OCI-LY1 (cell line): ENCODE measurements around the gene NUP62.

Experiments
- H2AFZ ChIP-seq: fragments of 200-600 bp; sonication (generic), shearing (Covaris generic); 2 replicates; pipeline ENCODE4 v1.6.0; 2014; ENCODE audit warnings: antibody characterized with exemption, mild to moderate bottlenecking, low read length
- H3F3A ChIP-seq: fragments of 200-600 bp; sonication (generic), shearing (Covaris generic); 2 replicates; pipeline ENCODE4 v1.6.0; 2014; ENCODE audit warnings: mild to moderate bottlenecking, antibody characterized with exemption, low read length, moderate library complexity; ENCODE audit not compliant: insufficient read depth
- H3K27ac ChIP-seq: fragments of 200-600 bp; sonication (generic); 2 replicates; pipeline ENCODE4 v1.5.1; 2014; ENCODE audit warnings: low read length, mixed run types, mild to moderate bottlenecking, low read depth; ENCODE audit not compliant: poor library complexity, severe bottlenecking
- H3K27me3 ChIP-seq: fragments of 200-600 bp; sonication (generic); 2 replicates; pipeline ENCODE4 v1.6.0; 2014; ENCODE audit warnings: antibody characterized with exemption, mild to moderate bottlenecking, low read length, moderate library complexity; ENCODE audit not compliant: insufficient read depth
- H3K36me3 ChIP-seq: fragments of 200-600 bp; sonication (generic); 2 replicates; pipeline ENCODE4 v1.6.1; 2014; ENCODE audit warnings: mild to moderate bottlenecking, antibody characterized with exemption, low read length, moderate library complexity, mixed read lengths; ENCODE audit not compliant: insufficient read depth
- H3K4me1 ChIP-seq: fragments of 200-600 bp; sonication (generic); 2 replicates; pipeline ENCODE4 v1.5.1; 2014; ENCODE audit warnings: mild to moderate bottlenecking, low read length, moderate library complexity; ENCODE audit not compliant: insufficient read depth, severe bottlenecking
- H3K4me2 ChIP-seq: fragments of 200-600 bp; sonication (generic), shearing (Covaris generic); 2 replicates; pipeline ENCODE4 v1.6.1; 2014; ENCODE audit warnings: low read length
- H3K4me3 ChIP-seq: fragments of 200-600 bp; sonication (generic); 2 replicates; pipeline ENCODE4 v1.5.1; 2014; ENCODE audit warnings: low read length, low read depth, mild to moderate bottlenecking, mixed read lengths; ENCODE audit not compliant: poor library complexity, severe bottlenecking
- H3K79me2 ChIP-seq: fragments of 200-600 bp; shearing (Covaris generic); 2 replicates; pipeline ENCODE4 v1.6.1; 2016; ENCODE audit warnings: mixed run types, low read length, mixed read lengths; ENCODE audit not compliant: insufficient read depth
- H3K9ac ChIP-seq: fragments of 200-600 bp; sonication (generic), shearing (Covaris generic); 2 replicates; pipeline ENCODE4 v1.6.1; 2014; ENCODE audit warnings: mild to moderate bottlenecking, low read length, mixed read lengths
- H3K9me2 ChIP-seq: fragments of 200-600 bp; sonication (generic), shearing (Covaris generic); 2 replicates; pipeline ENCODE4 v1.6.1; 2014; ENCODE audit warnings: low read depth, mild to moderate bottlenecking, low read length, mixed read lengths
- H3K9me3 ChIP-seq: fragments of 200-600 bp; shearing (Covaris generic); 2 replicates; pipeline ENCODE4 v1.6.1; 2014; ENCODE audit warnings: low read length, mixed read lengths
- H4K20me1 ChIP-seq: fragments of 200-600 bp; sonication (generic), shearing (Covaris generic); 2 replicates; pipeline ENCODE4 v1.6.0; 2016; ENCODE audit warnings: mild to moderate bottlenecking, low read length; ENCODE audit not compliant: insufficient read depth
- EZH2 ChIP-seq: fragments of 200-600 bp; sonication (generic), shearing (Covaris generic); IDR thresholded peaks from 2 replicates; pipeline ENCODE4 v1.8.0; 2017; ENCODE audit warnings: borderline replicate concordance, mixed run types, mild to moderate bottlenecking, antibody characterized with exemption, low read length, moderate library complexity, mixed read lengths
- TF ChIP-seq, protein P1 (sequence below): fragments of 200-600 bp; sonication (generic), shearing (Covaris generic); IDR thresholded peaks from 2 replicates; pipeline ENCODE4 v1.5.1; 2017; ENCODE audit warnings: mild to moderate bottlenecking, antibody characterized with exemption, low read length, moderate library complexity, mixed read lengths

NUP62 gene

GRCh38 chr19:49859682-49860335, 69.5 kb downstream of the NUP62 start:
- Histone ChIP-seq H3K9me2 (no peaks in the 10 kb centered on the region), H3K4me1 (peaks cover 28% of the 10 kb centered on the region), H3K4me3 (no peak overlapping the region), H3F3A (no peaks in the 10 kb centered on the region), H3K36me3 (peaks cover 93% of the 10 kb centered on the region), H3K27ac (no peak overlapping the region), H3K27me3 (no peaks in the 10 kb centered on the region), H2AFZ (no peak overlapping the region), H4K20me1 (no peaks in the 10 kb centered on the region), H3K9ac (no peak overlapping the region), H3K79me2 (no peaks in the 10 kb centered on the region), H3K9me3 (no peaks in the 10 kb centered on the region), H3K4me2 (no peak overlapping the region)
- TF ChIP-seq, protein P1, sequence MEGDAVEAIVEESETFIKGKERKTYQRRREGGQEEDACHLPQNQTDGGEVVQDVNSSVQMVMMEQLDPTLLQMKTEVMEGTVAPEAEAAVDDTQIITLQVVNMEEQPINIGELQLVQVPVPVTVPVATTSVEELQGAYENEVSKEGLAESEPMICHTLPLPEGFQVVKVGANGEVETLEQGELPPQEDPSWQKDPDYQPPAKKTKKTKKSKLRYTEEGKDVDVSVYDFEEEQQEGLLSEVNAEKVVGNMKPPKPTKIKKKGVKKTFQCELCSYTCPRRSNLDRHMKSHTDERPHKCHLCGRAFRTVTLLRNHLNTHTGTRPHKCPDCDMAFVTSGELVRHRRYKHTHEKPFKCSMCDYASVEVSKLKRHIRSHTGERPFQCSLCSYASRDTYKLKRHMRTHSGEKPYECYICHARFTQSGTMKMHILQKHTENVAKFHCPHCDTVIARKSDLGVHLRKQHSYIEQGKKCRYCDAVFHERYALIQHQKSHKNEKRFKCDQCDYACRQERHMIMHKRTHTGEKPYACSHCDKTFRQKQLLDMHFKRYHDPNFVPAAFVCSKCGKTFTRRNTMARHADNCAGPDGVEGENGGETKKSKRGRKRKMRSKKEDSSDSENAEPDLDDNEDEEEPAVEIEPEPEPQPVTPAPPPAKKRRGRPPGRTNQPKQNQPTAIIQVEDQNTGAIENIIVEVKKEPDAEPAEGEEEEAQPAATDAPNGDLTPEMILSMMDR, result no peak
- no peak for TF ChIP-seq EZH2

- Histone ChIP-seq H3F3A (no peaks in the 10 kb centered on the region), H3K27ac (peak overlapping the region; percentile 66), H3K36me3 (peaks cover 85% of the 10 kb centered on the region), H3K9ac (no peak overlapping the region), H3K4me3 (no peak overlapping the region), H3K4me2 (no peak overlapping the region), H3K9me3 (no peaks in the 10 kb centered on the region), H3K27me3 (no peaks in the 10 kb centered on the region), H2AFZ (no peak overlapping the region), H3K79me2 (peaks cover 8% of the 10 kb centered on the region), H4K20me1 (no peaks in the 10 kb centered on the region), H3K4me1 (peaks cover 37% of the 10 kb centered on the region), H3K9me2 (no peaks in the 10 kb centered on the region)
- no peak for TF ChIP-seq EZH2
- TF ChIP-seq, protein P1, result peak; percentile 41; the same call in 1 of the 2 replicates
Measured at GRCh38 chr19:49858088-49858985, 71.0 kb downstream of the NUP62 start.

DNA sequence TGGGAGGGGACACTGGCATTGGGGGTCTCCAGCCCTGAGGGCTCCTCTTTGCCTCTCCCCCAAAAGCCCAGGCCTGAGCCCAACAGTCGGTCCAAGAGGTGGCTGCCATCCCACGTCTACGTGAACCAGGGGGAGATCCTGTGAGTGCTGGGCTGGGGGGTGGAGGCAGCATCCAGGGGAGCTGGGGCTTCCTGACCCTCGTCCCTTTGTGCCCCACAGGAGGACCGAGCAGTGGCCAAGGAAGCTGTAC, 71.5 kb downstream of the NUP62 start:
- Histone ChIP-seq H3K4me3 (no peak overlapping the region), H3K27ac (peak overlapping the region; percentile 66), H3K79me2 (peaks cover 14% of the 10 kb centered on the region), H3F3A (no peaks in the 10 kb centered on the region), H3K9me3 (no peaks in the 10 kb centered on the region), H3K4me2 (no peak overlapping the region), H4K20me1 (no peaks in the 10 kb centered on the region), H3K4me1 (peaks cover 40% of the 10 kb centered on the region), H3K27me3 (no peaks in the 10 kb centered on the region), H3K9me2 (no peaks in the 10 kb centered on the region), H2AFZ (no peak overlapping the region), H3K36me3 (peaks cover 79% of the 10 kb centered on the region), H3K9ac (no peak overlapping the region; the same call in 1 of the 2 replicates)
- TF ChIP-seq EZH2, result no peak
- TF ChIP-seq, protein P1, result no peak
